HepG2 (cell line): ENCODE data around the gene FAM117A. TPM values are rescaled to one million over a fixed set of nuclear protein-coding genes. Genes with fewer than 3 reads are reported as not detected.

ENCODE experiments used
- ATF4 ChIP-seq, 2 experiments: fragments of 450-650 bp in 1 of 2; sonication (generic) in 1 of 2; formaldehyde crosslinking; IDR thresholded peaks; 2 replicates each; pipeline versions ENCODE4 v1.5.0 to v1.8.0; 2020 to 2022; ENCODE audit warnings: mild to moderate bottlenecking in 1 of 2, missing genetic modification reagents in 1 of 2
- CBFB ChIP-seq: sonication (generic); formaldehyde crosslinking; IDR thresholded peaks from 2 replicates; pipeline ENCODE4 v1.4.0; 2020; ENCODE audit warnings: missing genetic modification reagents
- CSRNP1 ChIP-seq: sonication (generic); formaldehyde crosslinking; IDR thresholded peaks from 2 replicates; pipeline ENCODE4 v1.8.1; 2023; ENCODE audit warnings: mild to moderate bottlenecking, missing genetic modification reagents
- EZH2 ChIP-seq: conservative IDR thresholded peaks from 2 replicates; pipeline ENCODE4 v1.6.1; 2012; ENCODE audit warnings: mild to moderate bottlenecking, low read depth, low read length, moderate library complexity
- FOXA3 ChIP-seq: IDR thresholded peaks from 2 replicates; pipeline ENCODE4 v1.6.1; 2016; ENCODE audit warnings: missing genetic modification reagents, missing compliant biosample characterization
- FOXP1 ChIP-seq, 2 experiments: fragments of 450-650 bp in 1 of 2; IDR thresholded peaks; 2 replicates each; pipeline ENCODE4 v1.6.1; 2017 to 2018; ENCODE audit warnings: antibody characterized with exemption in 1 of 2
- HINFP ChIP-seq: sonication (generic); formaldehyde crosslinking; IDR thresholded peaks from 2 replicates; pipeline ENCODE4 v1.4.0; 2020; ENCODE audit warnings: low read depth, mild to moderate bottlenecking, missing genetic modification reagents
- ISL2 ChIP-seq: sonication (generic); formaldehyde crosslinking; IDR thresholded peaks from 2 replicates; pipeline ENCODE4 v1.5.0; 2020; ENCODE audit warnings: missing genetic modification reagents
- MXD4 ChIP-seq: IDR thresholded peaks from 2 replicates; pipeline ENCODE4 v1.6.1; 2016; ENCODE audit warnings: mild to moderate bottlenecking, missing biosample characterization, missing genetic modification reagents
- NCOA2 ChIP-seq: sonication (generic); formaldehyde crosslinking; IDR thresholded peaks from 2 replicates; pipeline ENCODE4 v1.8.0; 2022; ENCODE audit warnings: inconsistent platforms
- RAD21 ChIP-seq: fragments of 450-650 bp; formaldehyde crosslinking; IDR thresholded peaks from 2 replicates; pipeline ENCODE4 v1.5.0; 2020; ENCODE audit warnings: mild to moderate bottlenecking
- RFX1 ChIP-seq: fragments of 450-650 bp; IDR thresholded peaks from 2 replicates; pipeline ENCODE4 v1.6.1; 2017
- SAP130 ChIP-seq: IDR thresholded peaks from 2 replicates; pipeline ENCODE4 v1.6.1; 2016; ENCODE audit warnings: low read depth
- SOX6 ChIP-seq, 2 experiments: fragments of 450-650 bp in 1 of 2; sonication (generic) in 1 of 2; formaldehyde crosslinking in 1 of 2; IDR thresholded peaks; 2 replicates each; pipeline versions ENCODE4 v1.4.0 to v1.6.1; 2017 to 2020; ENCODE audit warnings: antibody characterized with exemption in 1 of 2, mild to moderate bottlenecking in 1 of 2, missing genetic modification reagents in 1 of 2
- TEAD3 ChIP-seq: optimal IDR thresholded peaks from 2 replicates; pipeline ENCODE3; 2016; ENCODE audit warnings: borderline replicate concordance
- TIGD3 ChIP-seq: sonication (generic); formaldehyde crosslinking; IDR thresholded peaks from 2 replicates; pipeline ENCODE4 v1.5.1; 2020; ENCODE audit warnings: mild to moderate bottlenecking, missing genetic modification reagents, borderline replicate concordance
- YEATS2 ChIP-seq: sonication (generic); formaldehyde crosslinking; IDR thresholded peaks from 2 replicates; pipeline ENCODE4 v1.4.0; 2020; ENCODE audit warnings: missing genetic modification reagents, borderline replicate concordance
- ZNF431 ChIP-seq: sonication (generic); formaldehyde crosslinking; IDR thresholded peaks from 2 replicates; pipeline ENCODE4 v1.9.0; 2022; ENCODE audit warnings: missing genetic modification reagents, low read depth, mild to moderate bottlenecking, borderline replicate concordance
- ZNF605 ChIP-seq: sonication (generic); formaldehyde crosslinking; IDR thresholded peaks from 2 replicates; pipeline ENCODE4 v1.8.0; 2022; ENCODE audit warnings: mild to moderate bottlenecking, missing genetic modification reagents
- ZNF775 ChIP-seq: sonication (generic); formaldehyde crosslinking; IDR thresholded peaks from 2 replicates; pipeline ENCODE4 v1.4.0; 2020; ENCODE audit warnings: missing genetic modification reagents, mild to moderate bottlenecking, moderate library complexity, borderline replicate concordance
- polyA plus RNA-seq, 8 experiments: library from polyadenylated mRNA; depleted of rRNA in 3 of 8; stranded (reverse) in 7 of 8; unstranded in 1 of 8; fragments of >200 nt; fragmentation: Illumina TruSeq in 4 of 8; extraction: Trizol in 4 of 8; gene quantifications; 2 replicates each; pipeline versions ENCODE4 v1.2.1 to v1.2.3, GENCODE V29; 2011 to 2016; ENCODE audit warnings: low read depth in 4 of 8, missing spikeins in 1 of 8, mixed read lengths in 1 of 8; ENCODE audit not compliant: insufficient read depth in 1 of 8
- total RNA-seq, 5 experiments: library from RNA; depleted of rRNA; stranded (reverse); fragments of >200 nt; fragmentation: Illumina TruSeq; extraction: Trizol; gene quantifications; 2 replicates each; pipeline ENCODE4 v1.2.3, GENCODE V29; 2016; ENCODE audit warnings: low read depth in 1 of 5
- TF ChIP-seq, protein P1 (sequence below): sonication (generic); formaldehyde crosslinking; IDR thresholded peaks from 2 replicates; pipeline ENCODE4 v1.5.1; 2020; ENCODE audit warnings: missing genetic modification reagents, mild to moderate bottlenecking, borderline replicate concordance
- TF ChIP-seq, protein P2 (sequence below): IDR thresholded peaks from 2 replicates; pipeline ENCODE4 v1.6.1; 2016; ENCODE audit warnings: low read depth, borderline replicate concordance

FAM117A gene
- total and polyA plus RNA-seq, 2 of the 13 experiments (the other 11 are each of a cell fraction or from before 2014, with no cell fraction given), result 12.1 to 19.8 TPM

- no peak for TF ChIP-seq YEATS2 (CRISPR knock-in tag)
- TF ChIP-seq HINFP (CRISPR knock-in tag), result no peak
- TF ChIP-seq ISL2 (CRISPR knock-in tag), result no peak
- TF ChIP-seq ZNF431 (CRISPR knock-in tag), result no peak
- TF ChIP-seq RFX1, result no peak
- 0 out of 2 replicates have a peak, but pooled peaks have one; percentile 37 for TF ChIP-seq EZH2
- TF ChIP-seq FOXP1 (IDR thresholded peaks at IDR 0.05), result no peak
- peak; percentile 72 for TF ChIP-seq FOXP1 (CRISPR knock-in tag; IDR thresholded peaks at IDR 0.05)
- no peak for TF ChIP-seq SOX6 (IDR thresholded peaks at IDR 0.05)
- TF ChIP-seq SOX6 (CRISPR knock-in tag; IDR thresholded peaks at IDR 0.05), result peak; percentile 11; the same call in 1 of the 2 replicates
- no peak for TF ChIP-seq FOXA3 (CRISPR knock-in tag)
- 0 out of 2 replicates have a peak, but pooled peaks have one; percentile 20 for TF ChIP-seq MXD4 (CRISPR knock-in tag)
- no peak for TF ChIP-seq ZNF775
- TF ChIP-seq TIGD3, result no peak
- TF ChIP-seq TEAD3 (CRISPR knock-in tag), result peak; percentile 39
- TF ChIP-seq, protein P1, sequence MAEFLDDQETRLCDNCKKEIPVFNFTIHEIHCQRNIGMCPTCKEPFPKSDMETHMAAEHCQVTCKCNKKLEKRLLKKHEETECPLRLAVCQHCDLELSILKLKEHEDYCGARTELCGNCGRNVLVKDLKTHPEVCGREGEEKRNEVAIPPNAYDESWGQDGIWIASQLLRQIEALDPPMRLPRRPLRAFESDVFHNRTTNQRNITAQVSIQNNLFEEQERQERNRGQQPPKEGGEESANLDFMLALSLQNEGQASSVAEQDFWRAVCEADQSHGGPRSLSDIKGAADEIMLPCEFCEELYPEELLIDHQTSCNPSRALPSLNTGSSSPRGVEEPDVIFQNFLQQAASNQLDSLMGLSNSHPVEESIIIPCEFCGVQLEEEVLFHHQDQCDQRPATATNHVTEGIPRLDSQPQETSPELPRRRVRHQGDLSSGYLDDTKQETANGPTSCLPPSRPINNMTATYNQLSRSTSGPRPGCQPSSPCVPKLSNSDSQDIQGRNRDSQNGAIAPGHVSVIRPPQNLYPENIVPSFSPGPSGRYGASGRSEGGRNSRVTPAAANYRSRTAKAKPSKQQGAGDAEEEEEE (CRISPR knock-in tag), result no peak
- TF ChIP-seq RAD21, result peak; percentile 93
- TF ChIP-seq ZNF605 (CRISPR knock-in tag), result peak; percentile 59
- TF ChIP-seq CSRNP1, result no peak
- TF ChIP-seq SAP130 (CRISPR knock-in tag), result 0 out of 2 replicates have a peak, but pooled peaks have one; percentile 8
- no peak for TF ChIP-seq NCOA2
- TF ChIP-seq, protein P2, sequence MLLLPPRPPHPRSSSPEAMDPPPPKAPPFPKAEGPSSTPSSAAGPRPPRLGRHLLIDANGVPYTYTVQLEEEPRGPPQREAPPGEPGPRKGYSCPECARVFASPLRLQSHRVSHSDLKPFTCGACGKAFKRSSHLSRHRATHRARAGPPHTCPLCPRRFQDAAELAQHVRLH, result 0 out of 2 replicates have a peak, but pooled peaks have one; percentile 40
- TF ChIP-seq ATF4 (CRISPR knock-in tag; IDR thresholded peaks at IDR 0.05), result no peak
- no peak for TF ChIP-seq CBFB (CRISPR knock-in tag)
These were observed 68.9 kb downstream of the FAM117A start (continued) for GRCh38 chr17:49694847-49695697.
